ENCODE results near the gene ERCC3.

ERCC3 gene

GRCh38 chr2:127293748-127294562, at the start of gene ERCC3:
Gene ERCC3 (minus strand): TSS chr2:127294144. CDS start chr2:127294081, 63 bp downstream.
- DNase-seq = peak; percentile 93

- DNase-seq = no peak
Measured at GRCh38 chr2:127343277-127343676, 49.3 kb upstream of the ERCC3 start.

- no peak for DNase-seq
Measured at GRCh38 chr2:127342101-127342500, 48.2 kb upstream of the ERCC3 start.

DNA sequence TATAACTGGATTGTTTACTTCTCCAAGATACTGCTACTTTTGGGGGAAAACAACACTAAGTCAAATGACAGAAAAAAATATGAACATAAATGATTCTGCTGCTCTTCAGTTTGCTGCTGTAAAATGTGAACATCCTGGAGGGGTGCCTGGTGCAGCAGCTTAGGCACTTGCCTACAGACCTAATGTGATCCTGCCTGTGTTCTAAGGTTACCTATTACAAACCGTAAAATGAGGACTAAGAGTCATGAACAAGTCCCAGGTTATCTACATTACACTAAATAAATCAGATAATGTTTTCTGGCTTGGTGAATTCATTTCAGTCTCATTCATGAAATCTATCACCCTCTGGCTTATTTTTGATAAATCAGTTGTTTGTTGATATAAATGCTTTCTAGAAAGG, 38.4 kb upstream of the ERCC3 start:
- no peak for DNase-seq

- no peak for DNase-seq
Measured at GRCh38 chr2:127330753-127331152, 36.8 kb upstream of the ERCC3 start.

DNA sequence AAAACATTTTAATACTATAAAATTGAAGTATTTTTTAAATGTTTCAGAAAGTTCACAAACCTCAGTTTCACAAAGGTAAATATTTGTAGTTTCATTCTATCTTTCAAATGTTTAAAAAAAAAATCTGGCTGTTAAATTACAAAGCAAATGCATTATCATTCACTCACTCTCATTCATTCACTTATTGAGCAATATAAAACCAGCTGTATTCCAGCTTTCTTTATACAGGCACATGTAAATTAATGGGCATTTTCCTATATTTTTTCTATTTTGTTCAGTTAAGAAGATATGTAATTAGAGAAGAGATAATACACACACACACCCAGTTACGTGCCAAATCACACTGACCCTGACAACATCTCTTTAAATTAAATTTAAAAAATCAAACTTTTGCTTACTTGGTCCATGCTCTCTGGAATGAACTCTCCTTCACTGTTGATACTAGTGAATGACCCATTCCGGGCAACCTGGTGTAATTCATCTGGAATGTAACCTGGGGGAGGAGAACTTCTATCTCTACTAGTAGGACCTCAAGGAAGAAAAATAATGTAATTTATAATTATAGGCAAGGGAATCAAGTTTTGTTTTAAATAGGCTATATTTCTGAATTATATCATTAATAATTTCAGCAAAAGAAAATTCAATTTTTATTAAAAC, 32.5 kb upstream of the ERCC3 start:
- no peak for DNase-seq

DNA sequence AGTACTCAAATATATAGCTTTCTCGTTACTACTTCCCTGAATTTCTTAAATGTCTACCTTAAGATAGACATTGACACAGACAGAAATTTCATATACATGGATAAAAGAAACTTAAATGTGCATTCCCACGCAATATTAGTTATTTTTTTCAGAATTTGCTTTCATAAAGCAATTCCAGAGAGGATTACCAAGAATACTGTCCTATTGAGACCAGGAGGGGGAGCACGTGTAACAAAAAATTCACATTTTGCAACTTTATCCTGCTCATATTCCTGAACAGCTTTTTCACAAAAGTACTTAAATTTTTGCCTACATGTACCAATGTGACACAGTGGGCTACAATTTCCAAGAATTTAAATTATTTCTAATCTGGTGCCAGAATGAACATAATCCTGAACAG, 30.7 kb upstream of the ERCC3 start:
- no peak for DNase-seq

DNA sequence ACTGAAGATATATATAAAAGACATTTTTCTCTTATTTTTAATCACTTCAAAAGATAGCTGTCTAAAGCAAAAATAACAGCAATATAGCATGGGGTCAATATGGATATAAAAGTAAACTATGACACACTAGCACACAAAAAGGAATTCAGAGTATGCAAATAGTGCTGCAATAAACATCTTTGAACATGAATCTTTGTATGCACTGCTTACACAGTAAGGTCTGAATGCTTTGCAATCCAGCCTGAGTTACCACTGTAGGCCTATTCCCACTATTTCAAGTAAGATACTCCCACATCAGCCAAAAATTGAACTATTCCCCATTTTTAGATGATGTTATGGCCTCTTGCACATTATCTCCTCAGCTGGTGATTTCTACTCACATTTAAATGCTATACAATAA, 27.4 kb upstream of the ERCC3 start:
- no peak for DNase-seq

DNA sequence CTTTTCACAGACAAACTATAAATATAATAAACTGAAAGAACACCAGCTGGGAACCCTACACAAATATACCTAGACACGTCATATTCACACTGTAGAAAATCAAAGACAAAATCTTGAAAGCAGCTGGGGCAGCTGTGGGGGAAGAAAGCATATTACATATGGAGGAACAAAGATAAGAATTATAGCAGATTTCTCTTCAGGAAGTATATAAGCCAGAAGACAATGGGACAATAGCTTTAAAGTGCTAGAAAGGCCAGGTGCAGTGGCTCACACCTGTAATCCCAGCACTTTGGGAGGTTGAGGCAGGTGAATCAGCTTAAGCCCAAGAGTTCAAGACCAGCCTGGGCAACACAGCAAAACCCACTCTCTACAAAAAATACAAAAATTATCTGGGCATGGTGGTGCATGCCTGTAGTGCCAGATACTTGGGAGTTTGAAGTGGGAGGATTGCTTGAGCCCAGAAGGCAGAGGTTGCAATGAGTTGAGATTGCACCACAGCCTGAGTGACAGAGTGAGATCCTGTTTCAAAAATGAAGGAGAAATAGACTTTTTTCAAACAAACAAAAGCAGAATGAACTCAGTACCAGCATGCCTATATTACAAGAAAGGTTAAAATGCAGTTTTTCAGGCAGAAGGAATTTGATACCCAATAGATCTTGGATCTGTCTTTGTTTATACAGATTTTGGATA, 26.8 kb upstream of the ERCC3 start:
- no peak for DNase-seq

DNA sequence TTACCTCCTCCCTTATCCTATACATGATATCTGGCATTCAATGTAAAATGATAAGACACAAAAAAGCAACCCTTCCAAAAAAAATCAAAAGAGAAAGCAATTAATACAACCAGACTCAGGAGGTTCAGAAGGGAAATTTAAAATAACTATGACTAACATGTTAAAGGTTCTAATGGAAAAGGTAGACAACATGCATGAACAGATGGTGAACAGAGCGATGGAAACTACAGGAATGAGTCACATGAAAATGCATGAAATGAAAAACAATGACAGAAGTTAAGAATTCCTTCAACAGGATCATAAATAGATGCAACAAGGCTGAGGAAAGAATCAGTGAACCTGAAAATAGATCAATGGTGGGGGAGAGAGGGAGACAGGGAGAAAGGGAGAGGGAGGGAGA, 26.1 kb upstream of the ERCC3 start:
- DNase-seq = no peak

DNA sequence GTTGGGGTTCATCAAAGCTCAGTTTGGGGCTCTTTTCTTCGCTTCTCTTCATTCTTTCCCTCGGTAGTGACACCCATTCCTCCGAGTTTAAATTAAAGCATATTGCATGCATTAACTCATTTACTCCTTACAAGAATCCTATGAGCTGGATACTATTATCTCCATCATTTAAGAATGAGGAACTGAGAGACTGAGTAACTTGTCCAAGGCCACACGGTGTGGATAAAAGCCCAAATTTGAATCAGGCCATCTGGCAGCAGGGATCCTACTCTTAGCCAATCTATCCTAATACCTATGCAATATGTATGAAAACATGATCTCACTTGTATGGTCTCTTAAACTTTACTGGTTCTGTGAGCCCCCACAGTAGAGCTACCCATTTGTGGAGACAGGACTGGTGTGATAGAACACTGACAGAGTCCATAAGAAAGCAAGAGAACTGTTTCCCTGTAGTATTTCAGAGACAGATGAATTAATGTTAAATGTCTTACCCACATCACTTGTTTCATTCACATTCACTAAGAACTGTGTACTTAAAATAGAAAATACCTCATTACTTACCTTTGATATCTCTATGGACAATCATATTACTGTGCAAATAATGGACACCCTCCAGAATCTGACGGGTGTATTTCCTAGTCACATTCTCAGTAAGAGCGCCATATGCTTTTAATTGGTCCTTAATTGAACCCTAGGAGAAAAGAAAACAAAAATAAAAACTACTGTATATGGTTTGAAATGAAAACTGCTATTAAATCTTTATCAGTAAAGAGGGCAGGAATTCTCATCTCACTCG, 20.4 kb upstream of the ERCC3 start:
- no peak for DNase-seq

- DNase-seq = no peak
Measured at GRCh38 chr2:127313406-127313805, 19.5 kb upstream of the ERCC3 start.

GRCh38 chr2:127310980-127311379, 17.0 kb upstream of the ERCC3 start:
- no peak for DNase-seq

GRCh38 chr2:127309468-127309867, 15.5 kb upstream of the ERCC3 start:
- DNase-seq = no peak

DNA sequence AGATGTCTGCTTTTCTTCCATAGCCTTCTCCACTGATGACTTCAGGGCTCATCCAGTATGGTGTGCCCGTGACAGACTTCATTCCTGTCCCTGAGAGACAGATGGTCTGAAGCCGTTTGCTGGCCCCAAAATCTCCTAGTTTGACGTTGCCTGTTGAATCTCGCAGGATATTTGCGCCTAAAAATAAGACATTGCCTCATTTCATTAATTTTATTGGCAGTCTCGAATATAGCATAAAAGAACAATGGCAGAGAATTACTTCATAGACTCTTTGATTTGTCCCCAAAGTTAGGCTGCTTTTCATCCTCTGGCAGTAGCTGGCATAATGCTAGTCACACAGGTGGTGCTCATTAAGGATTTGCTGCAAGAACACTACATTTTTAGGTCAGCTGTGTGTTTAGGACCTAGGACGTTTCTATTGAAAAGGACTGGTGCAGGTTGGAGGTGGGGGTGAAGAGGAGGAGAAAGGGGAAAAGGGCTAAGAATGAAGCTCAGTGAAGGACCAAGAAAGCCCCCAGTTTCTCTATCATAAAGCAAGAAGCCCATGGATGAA, 14.7 kb upstream of the ERCC3 start:
- no peak for DNase-seq

- no peak for DNase-seq
Measured at GRCh38 chr2:127305990-127306585, 12.1 kb upstream of the ERCC3 start.

DNA sequence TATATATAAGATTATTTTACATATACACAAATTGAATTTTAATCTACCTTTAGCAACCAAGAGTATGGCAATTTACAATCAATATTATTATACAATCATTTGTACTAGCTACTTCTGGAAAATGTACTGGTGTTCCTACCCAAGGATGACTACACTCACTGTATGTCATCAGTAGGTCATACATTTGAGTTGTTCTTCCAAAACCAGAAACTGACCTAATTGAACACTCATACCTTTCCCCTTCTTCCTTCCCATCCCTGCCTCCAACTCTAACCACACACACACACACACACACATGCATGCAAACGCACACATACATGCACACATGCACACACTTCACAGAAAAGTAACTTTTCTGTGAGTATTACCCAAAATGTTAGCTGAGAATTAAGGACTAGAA, 8.2 kb upstream of the ERCC3 start:
- DNase-seq = no peak

- DNase-seq = no peak
Measured at GRCh38 chr2:127293386-127293747, 577 bp downstream of the ERCC3 start.

DNA sequence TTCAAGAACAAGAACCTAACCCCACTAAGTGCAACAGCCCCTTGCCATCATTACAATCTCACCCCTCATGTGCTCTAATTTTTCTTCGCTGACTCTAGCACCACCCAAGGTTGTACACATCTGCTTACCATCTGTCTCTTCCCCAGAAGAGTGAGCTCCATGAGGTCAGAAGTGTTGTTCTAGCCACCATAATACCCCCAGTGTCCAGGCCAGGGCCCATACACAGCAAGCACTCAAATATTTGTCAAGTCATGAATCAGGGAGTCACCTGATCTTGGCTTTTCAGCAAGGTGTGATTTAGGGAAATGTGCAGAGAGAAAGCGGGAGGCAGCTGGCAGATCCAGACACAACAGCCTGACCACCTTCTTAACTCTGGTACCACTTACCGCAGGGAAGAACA, 5.7 kb downstream of the ERCC3 start:
- no peak for DNase-seq

DNA sequence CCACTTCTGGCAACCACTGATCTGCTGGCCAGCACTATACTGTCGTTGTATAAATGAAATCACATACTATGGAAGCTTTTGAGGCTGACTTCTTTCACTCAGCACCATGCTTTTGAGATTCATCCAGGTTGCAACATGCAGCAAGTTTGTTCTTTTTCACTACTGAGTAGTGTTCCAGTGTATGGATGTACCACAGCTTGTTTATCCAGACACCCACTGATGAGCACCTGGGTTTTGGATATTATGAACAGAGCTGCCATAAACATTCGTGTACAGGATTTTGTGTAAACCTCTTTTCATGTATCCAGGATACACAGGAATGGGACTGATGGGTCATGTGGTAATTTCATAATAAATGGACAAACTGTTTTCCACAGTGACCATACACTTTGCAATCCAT, 10.7 kb downstream of the ERCC3 start:
- no peak for DNase-seq

- no peak for DNase-seq
Measured at GRCh38 chr2:127280693-127281092, 13.3 kb downstream of the ERCC3 start.

DNA sequence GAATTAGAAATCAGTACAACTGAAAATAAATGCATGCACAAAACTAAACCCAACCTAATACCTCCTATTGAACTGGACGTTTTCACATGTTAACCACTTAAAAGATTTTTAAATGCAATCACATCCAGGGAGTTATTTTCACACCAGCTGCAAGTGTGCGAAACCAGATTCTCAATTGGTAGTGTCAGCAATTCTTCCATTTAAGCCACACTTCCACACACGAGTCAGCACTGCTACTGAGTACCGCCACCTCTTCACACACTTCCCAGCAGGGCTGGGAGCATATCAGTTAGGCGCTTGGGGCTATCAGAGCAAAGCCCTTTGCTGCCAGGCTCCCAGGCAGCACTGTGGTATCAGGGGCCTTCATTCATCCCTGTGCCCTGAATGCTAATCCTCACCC, 14.2 kb downstream of the ERCC3 start:
- no peak for DNase-seq

- DNase-seq = no peak
Measured at GRCh38 chr2:127278959-127279358, 15.0 kb downstream of the ERCC3 start.
